IPS-NIHi7 (cell line): ENCODE results near the gene TNFRSF1A.
A peak's percentile ranks its signal among the peaks of the same experiment; 100 is the strongest.

ENCODE experiments used
- DNase-seq: peaks from one replicate; pipeline ENCODE4 v3.0.0; 2012; ENCODE audit warnings: mixed read lengths; ENCODE audit errors: extremely low spot score

The TNFRSF1A gene

GRCh38 chr12:6323995-6324711 lies 17.7 kb downstream of the TNFRSF1A start:
- no peak for DNase-seq

- peak; percentile 74 for DNase-seq
Measured at GRCh38 chr12:6323340-6323994, 18.4 kb downstream of the TNFRSF1A start.

- DNase-seq: no peak
Measured at GRCh38 chr12:6322969-6323339, 18.9 kb downstream of the TNFRSF1A start.

GRCh38 chr12:6322352-6322751 lies 19.5 kb downstream of the TNFRSF1A start:
- DNase-seq: no peak

GRCh38 chr12:6321905-6322304 lies 20.0 kb downstream of the TNFRSF1A start:
- DNase-seq: no peak

- DNase-seq: no peak
Measured at GRCh38 chr12:6319446-6319845, 22.4 kb downstream of the TNFRSF1A start.

- DNase-seq: no peak
Measured at GRCh38 chr12:6318440-6318879, 23.4 kb downstream of the TNFRSF1A start.

- no peak for DNase-seq
Measured at GRCh38 chr12:6317693-6318439, 24.0 kb downstream of the TNFRSF1A start.

GRCh38 chr12:6316921-6317692 lies 24.8 kb downstream of the TNFRSF1A start:
- DNase-seq: no peak

GRCh38 chr12:6315704-6316597 lies 25.9 kb downstream of the TNFRSF1A start:
- no peak for DNase-seq

- DNase-seq: no peak
Measured at GRCh38 chr12:6315184-6315583, 26.7 kb downstream of the TNFRSF1A start.

GRCh38 chr12:6314776-6315175 lies 27.1 kb downstream of the TNFRSF1A start:
- no peak for DNase-seq

- DNase-seq: no peak
Measured at GRCh38 chr12:6313326-6313940, 28.4 kb downstream of the TNFRSF1A start.

GRCh38 chr12:6312529-6313325 lies 29.1 kb downstream of the TNFRSF1A start:
- peak; percentile 64 for DNase-seq

GRCh38 chr12:6311822-6312528 lies 29.9 kb downstream of the TNFRSF1A start:
- DNase-seq: no peak

GRCh38 chr12:6310771-6311610 lies 30.9 kb downstream of the TNFRSF1A start:
- peak; percentile 78 for DNase-seq

GRCh38 chr12:6307529-6307928 lies 34.3 kb downstream of the TNFRSF1A start:
- DNase-seq: no peak

GRCh38 chr12:6306599-6307220 lies 35.2 kb downstream of the TNFRSF1A start:
- DNase-seq: no peak
